Stomach (tissue), 9 donors: ENCODE results near the gene USP19. TPM values are rescaled to one million over a fixed set of nuclear protein-coding genes. Genes with fewer than 3 reads are reported as not detected.

Experiments used
- DNase-seq, 2 donors: peaks; one replicate each; pipeline versions ENCODE4 v3.0.0 to v3.0.0-alpha.2; 2013 to 2019
- H3K27ac ChIP-seq, 5 donors: fragments of 200-600 bp in 4 of 5; sonication (generic) in 4 of 5; one replicate each; pipeline ENCODE4 v1.5.1; 2013 to 2019; ENCODE audit warnings: mild to moderate bottlenecking in 1 of 5, moderate library complexity in 1 of 5
- H3K27me3 ChIP-seq, 3 donors: fragments of 200-600 bp; sonication (generic); one replicate each; pipeline ENCODE4 v1.5.1; 2017 to 2019; ENCODE audit warnings: mixed run types in 1 of 3
- H3K36me3 ChIP-seq, 4 donors: fragments of 200-600 bp; sonication (generic); 1 replicate in 3 of 4; 2 replicates in 1 of 4; pipeline ENCODE4 v1.5.1; 2016 to 2019
- H3K4me1 ChIP-seq, 4 donors: fragments of 200-600 bp; sonication (generic); one replicate each; pipeline ENCODE4 v1.5.1; 2016 to 2019
- H3K4me3 ChIP-seq, 4 donors: fragments of 200-600 bp; sonication (generic) in 3 of 4; one replicate each; pipeline ENCODE4 v1.5.1; 2016 to 2019; ENCODE audit warnings: mild to moderate bottlenecking in 1 of 4
- H3K9me3 ChIP-seq, 4 donors: fragments of 200-600 bp; sonication (generic); one replicate each; pipeline ENCODE4 v1.5.1; 2016 to 2019
- CTCF ChIP-seq, 7 experiments: fragments of 450-650 bp in 4 of 7; fragments of 200-600 bp in 3 of 7; sonication (generic) in 3 of 7; IDR thresholded peaks; one replicate each; pipeline ENCODE4 v1.5.1; 2016 to 2019; ENCODE audit warnings: antibody characterized with exemption in 7 of 7, control low read depth in 2 of 7, mild to moderate bottlenecking in 1 of 7
- EP300 ChIP-seq: sonication (generic); formaldehyde crosslinking; IDR thresholded peaks from one replicate; pipeline ENCODE4 v1.6.1; 2017; ENCODE audit warnings: antibody characterized with exemption
- POLR2A ChIP-seq, 4 donors: fragments of 450-650 bp; IDR thresholded peaks; one replicate each; pipeline ENCODE4 v1.6.1; 2016; ENCODE audit warnings: antibody characterized with exemption in 4 of 4, control low read depth in 2 of 4, mild to moderate bottlenecking in 1 of 4, moderate library complexity in 1 of 4
- POLR2AphosphoS5 ChIP-seq, 3 donors: sonication (generic); formaldehyde crosslinking; IDR thresholded peaks; one replicate each; pipeline ENCODE4 v1.6.1; 2016; ENCODE audit warnings: antibody characterized with exemption in 3 of 3
- WGBS, 5 donors: extraction: QIAGEN DNeasy Blood & Tissue Kit in 3 of 5; methylation state at CpG; one replicate each; pipeline versions ENCODE4 v1.1.5 to v1.1.7; 2013 to 2018; 5-methylcytosine and 5-hydroxymethylcytosine counted together
- intact Hi-C: fragments of 100-400 bp; cut with DNase I; formaldehyde crosslinking; loops from one replicate; pipeline ENCODE4 v1.15.1; 2023; ENCODE audit warnings: low total_unique reads
- polyA plus RNA-seq, 3 donors: library from polyadenylated mRNA; stranded (reverse); fragments of 200-250 nt; gene quantifications; one replicate each; pipeline ENCODE4 v1.2.3, GENCODE V29; 2013
- total RNA-seq, 5 donors: library from RNA; depleted of rRNA; stranded (reverse); fragments of >200 nt; gene quantifications; one replicate each; pipeline versions ENCODE4 v1.1.0 to v1.2.3, GENCODE V29; 2014 to 2016
- donor health status: healthy with polysubstance abuse.
- donor health status: Bipolar disorder and iron deficiency.
- donor health status: healthy.

USP19 gene
- total and polyA plus RNA-seq, 8 donors = 15.6 to 77.2 (median 30.5) TPM

- Histone ChIP-seq H3K27me3 (no peaks in the 10 kb centered on the region), H3K9me3 (no peaks in the 10 kb centered on the region), H3K4me3 (no peak overlapping the region), H3K36me3 (peaks cover 54 to 80% (median 71%) of the 10 kb centered on the region in 4 donors), H3K27ac (no peak overlapping the region), H3K4me1 (peaks cover 18 to 31% (median 23%) of the 10 kb centered on the region in 4 donors)
- intact Hi-C loops = no loop called here
- TF ChIP-seq CTCF (IDR thresholded peaks at IDR 0.05) = no peak
- no peak for TF ChIP-seq POLR2AphosphoS5 (IDR thresholded peaks at IDR 0.05)
- no peak for TF ChIP-seq POLR2A (IDR thresholded peaks at IDR 0.05)
- no peak for TF ChIP-seq EP300
- WGBS, 5 donors = 82 to 94% (median 92%) methylated on average over 12 to 13 of the region's 13 CpGs
- no peak for DNase-seq
These were observed 21.6 kb downstream of the USP19 start for GRCh38 chr3:49098910-49099630.

DNA sequence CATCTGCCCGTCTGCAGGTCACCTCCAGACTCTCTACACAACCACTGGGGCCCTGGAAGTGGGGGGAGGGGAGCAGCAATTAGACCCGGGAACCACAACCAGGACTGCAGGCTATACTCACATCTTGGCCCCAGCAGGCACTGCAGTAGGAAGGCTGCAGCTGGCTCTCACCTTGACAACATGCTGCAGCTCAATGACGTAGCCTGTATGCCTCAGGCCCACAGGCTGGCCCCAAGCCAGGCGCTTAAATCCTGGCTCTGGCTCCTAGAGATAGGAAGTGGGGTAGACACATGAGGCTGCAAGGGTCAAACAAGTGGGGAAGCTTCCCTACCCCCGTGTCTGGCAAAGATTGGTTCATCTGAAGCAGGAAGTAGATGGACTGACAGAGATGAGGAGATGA, 22.2 kb downstream of the USP19 start:
- peaks cover 54 to 78% (median 71%) of the 10 kb centered on the region in 4 donors for H3K36me3 ChIP-seq
- H3K9me3 ChIP-seq = no peaks in the 10 kb centered on the region
- WGBS, 5 donors = 31 to 44% (median 34%) methylated on average over 4 to 5 of the region's 5 CpGs
- no peak overlapping the region for H3K4me3 ChIP-seq
- peaks cover 12 to 24% (median 17%) of the 10 kb centered on the region in 4 donors for H3K4me1 ChIP-seq
- intact Hi-C loops = no loop called here
- TF ChIP-seq POLR2AphosphoS5 (IDR thresholded peaks at IDR 0.05) = no peak
- no peak for TF ChIP-seq POLR2A (IDR thresholded peaks at IDR 0.05)
- no peak for TF ChIP-seq CTCF (IDR thresholded peaks at IDR 0.05)
- no peak for TF ChIP-seq EP300
- no peak overlapping the region for H3K27ac ChIP-seq
- no peaks in the 10 kb centered on the region for H3K27me3 ChIP-seq
- no peak for DNase-seq

GRCh38 chr3:49093853-49094767, 26.5 kb downstream of the USP19 start, which contains the start of gene QRICH1:
TSS of gene QRICH1 (minus strand) at chr3:49094071. CDS start at chr3:49077017, 17,054 bp downstream.
- TF ChIP-seq EP300 (no peak), POLR2A (IDR thresholded peaks at IDR 0.05) (peak in 2 of 4 donors; percentile 47 to 73), CTCF (IDR thresholded peaks at IDR 0.05) (peak in 5 of 7 experiments; percentile 14 to 58 (median 31)), POLR2AphosphoS5 (IDR thresholded peaks at IDR 0.05) (peak in 2 of 3 donors; percentile 74 to 78)
- intact Hi-C loops = no loop called here
- Histone ChIP-seq H3K9me3 (no peaks in the 10 kb centered on the region), H3K27ac (peak within 1 kb of the TSS; percentile 97 to 99 (median 98)), H3K27me3 (no peaks in the 10 kb centered on the region), H3K4me3 (peak within 1 kb of the TSS; percentile 94 to 100 (median 98)), H3K4me1 (peaks cover 25 to 54% (median 49%) of the 10 kb centered on the region in 4 donors), H3K36me3 (peaks cover 19 to 49% (median 36%) of the 10 kb centered on the region in 4 donors)
- DNase-seq = peak; percentile 97 to 99
- 0 to 1% (median 1%) methylated on average over 17 to 65 of the region's 65 CpGs for WGBS, 5 donors
